GM18867 (cell line): ENCODE data around the gene MAGED1.
"Not testable (repeated sequence)": the region's sequence is repeated elsewhere in the genome, so short reads cannot be mapped to it uniquely, and the experiment has no call there.

ENCODE experiments used
- ATAC-seq: cut with Tn5 transposase; IDR thresholded peaks from one replicate; pipeline ENCODE4 v1.9.1; 2021; ENCODE audit warnings: mild to moderate bottlenecking, moderate library complexity; ENCODE audit not compliant: unreplicated experiment

The MAGED1 gene

DNA sequence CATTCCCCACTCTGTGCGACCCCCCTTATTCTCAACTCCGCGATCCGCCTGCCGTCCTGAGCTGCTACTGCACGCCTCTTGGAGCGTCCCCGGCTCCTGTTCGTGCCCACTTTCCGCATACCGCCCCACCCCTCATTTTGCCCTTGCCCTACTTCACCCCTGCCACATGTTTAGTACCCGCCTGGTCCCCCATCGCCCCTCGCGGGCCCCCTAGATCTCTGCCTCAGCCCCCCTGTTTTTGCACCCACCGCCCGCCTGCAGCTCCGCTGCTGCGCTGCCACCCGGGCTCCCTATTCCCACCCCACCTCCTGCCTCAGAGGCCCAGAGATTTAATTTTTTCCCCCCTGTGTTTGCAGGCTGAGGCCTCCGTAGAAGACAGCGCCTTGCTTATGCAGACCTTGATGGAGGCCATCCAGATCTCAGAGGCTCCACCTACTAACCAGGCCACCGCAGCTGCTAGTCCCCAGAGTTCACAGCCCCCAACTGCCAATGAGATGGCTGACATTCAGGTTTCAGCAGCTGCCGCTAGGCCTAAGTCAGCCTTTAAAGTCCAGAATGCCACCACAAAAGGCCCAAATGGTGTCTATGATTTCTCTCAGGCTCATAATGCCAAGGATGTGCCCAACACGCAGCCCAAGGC lies 1.4 kb downstream of the MAGED1 start:
- no peak for ATAC-seq

DNA sequence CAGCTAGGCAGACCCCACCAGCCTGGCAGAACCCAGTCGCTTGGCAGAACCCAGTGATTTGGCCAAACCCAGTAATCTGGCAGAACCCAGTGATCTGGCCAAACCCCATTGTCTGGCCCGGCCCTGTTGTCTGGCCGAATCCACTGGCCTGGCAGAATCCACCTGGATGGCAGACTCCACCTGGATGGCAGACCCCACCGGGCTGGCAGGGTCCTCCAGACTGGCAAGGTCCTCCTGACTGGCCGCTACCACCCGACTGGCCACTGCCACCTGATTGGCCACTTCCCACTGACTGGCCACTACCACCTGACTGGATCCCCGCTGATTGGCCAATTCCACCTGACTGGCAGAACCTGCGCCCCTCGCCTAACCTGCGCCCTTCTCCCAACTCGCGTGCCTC lies 3.2 kb downstream of the MAGED1 start:
- ATAC-seq, result no peak

DNA sequence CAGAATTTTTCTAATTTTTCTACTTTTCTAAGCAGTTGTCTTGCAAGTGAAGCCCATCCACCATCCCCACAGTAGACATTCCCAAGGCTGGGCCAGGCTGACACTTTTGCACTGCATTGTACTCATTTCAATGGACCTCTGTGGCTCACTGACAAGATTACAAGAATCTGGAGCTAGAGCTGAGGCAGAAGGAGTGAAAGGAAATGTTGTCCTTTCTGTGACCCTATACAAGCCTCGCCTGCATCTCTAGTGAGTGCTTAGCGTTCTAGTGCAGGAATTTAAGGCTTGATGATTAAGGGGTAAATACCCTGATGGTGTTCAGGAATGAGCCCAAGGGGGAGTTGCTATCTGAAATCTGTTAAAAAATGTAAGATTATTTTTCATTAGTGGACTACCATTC lies 6.3 kb downstream of the MAGED1 start:
- no peak for ATAC-seq

DNA sequence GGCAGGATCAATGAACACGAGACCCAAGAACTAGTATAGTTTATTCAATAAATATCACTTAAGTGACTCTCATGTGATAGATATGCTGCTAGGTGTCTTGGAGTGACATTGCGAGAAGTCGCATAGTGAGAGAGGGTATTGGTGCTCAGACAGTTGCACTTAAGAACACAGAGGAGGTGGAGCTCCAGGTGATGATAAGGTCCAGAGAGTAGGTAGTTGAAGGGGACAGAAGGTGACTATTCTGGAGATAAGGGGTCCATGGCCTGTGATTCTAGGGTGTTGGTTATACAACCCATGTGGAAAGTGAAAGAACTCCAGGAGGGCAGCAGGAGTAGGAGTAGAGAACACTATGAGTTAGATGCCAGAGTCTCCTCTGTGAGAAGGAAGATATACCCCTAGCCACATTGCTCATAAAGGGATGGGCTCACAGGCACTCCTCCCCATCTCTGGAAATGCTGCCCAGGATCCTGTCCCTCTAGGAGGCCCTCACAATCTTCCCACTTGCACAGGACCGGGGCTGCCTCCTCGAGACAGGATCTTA lies 9.2 kb downstream of the MAGED1 start:
- ATAC-seq, result no peak

DNA sequence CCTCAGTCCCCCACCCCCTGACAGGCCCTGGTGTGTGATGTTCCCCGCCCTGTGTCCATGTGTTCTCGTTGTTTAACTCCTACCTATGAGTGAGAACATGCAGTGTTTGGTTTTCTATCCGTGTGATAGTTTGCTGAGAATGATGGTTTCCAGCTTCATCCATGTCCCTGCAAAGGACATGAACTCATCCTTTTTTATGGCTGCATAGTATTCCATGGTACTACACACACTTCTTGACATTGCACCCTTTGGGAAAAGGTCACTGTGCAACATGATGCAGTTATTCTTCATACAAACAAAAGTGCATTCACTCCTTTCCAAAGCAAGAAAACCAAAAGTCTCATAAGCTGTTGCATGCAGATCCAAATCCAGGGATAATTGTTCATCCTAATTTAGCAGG lies 11.7 kb downstream of the MAGED1 start:
- ATAC-seq, result not testable (repeated sequence)

DNA sequence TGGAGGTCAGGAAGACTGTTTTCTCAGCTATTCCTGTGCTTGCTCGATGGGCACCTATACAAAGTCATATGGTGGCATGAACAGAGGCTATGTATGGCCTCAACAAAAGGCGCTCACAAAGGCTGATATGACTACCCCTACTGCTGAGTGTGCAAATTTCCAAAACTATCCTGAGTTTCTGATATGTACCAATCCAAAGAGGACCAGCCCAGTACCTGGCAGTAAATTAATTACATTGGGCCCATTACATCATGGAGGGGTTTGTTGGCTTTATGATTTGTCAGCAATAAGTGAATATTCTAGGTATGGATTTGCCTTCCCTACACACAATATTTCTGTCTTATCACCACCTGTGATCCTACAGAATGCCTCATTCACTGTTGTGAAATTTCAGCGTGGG lies 12.3 kb downstream of the MAGED1 start:
- ATAC-seq, result no peak

DNA sequence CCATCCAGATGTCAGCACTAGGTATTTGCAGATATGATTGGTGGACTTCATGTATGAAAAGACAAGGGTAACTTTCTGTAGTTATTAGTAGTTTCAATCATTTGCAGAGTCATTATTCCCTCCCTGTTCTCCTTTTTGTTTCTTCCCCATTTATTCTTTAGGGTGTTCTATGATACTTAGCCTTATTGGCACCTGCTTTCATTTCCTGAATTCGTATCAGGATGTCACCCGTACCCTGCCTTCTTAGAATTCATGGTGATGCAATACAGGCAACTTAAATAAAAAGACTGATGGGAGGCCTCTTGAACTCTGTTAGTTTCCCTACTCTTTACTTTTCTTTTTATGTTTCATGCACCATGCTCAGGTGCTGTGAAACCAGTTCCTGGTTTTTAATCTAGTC lies 24.2 kb downstream of the MAGED1 start:
- no peak for ATAC-seq

DNA sequence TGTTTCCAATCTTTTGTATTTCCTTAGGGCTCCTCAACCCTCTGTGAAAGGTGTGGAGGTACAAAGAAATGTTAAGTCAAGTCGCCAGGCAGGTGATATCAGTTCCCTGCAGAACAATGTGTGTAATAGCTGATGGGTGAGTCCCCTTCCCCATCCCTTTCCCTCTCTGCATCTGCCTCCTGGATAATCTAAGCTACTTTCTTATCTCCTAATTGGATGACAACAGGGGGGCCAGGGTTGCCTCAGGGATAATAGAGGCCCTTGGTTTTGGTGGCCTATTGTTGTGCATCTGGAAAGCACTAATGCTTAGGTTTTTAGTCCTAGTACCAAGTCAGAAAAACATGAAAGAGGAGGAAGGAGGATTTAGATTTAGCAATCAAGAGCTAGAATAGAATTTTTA lies 29.1 kb downstream of the MAGED1 start:
- ATAC-seq, result no peak

DNA sequence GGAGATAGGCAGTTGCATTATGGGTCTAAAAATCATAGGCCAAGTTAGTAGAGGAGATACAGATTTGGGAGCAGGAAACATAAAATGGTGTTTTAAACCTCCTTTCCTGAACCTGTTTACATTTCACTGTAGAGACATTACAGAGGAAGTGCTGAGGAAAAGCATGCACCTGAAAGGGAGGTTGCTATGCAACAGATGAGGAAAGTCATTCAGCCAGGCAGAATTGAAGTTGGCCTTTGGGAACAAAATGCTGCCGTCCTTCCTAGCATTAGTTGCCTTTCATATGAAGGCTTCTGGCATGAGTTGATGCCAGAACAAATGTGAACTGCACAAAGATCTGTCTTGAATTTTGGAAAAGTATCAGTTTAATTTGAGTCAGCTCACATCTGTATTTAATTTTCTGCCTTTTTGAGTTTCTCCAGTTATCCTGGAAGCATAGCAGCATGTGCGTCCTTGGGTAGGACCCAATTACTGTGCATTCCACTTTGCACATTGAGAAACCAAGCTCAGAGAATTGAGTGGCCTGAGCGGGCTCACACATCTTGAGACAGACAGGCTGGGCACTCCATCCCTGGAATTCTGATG lies 38.2 kb downstream of the MAGED1 start:
- no peak for ATAC-seq
